ENCODE measurements around the gene MAPK8IP1. TPM values are rescaled to one million over a fixed set of nuclear protein-coding genes. Genes with fewer than 3 reads are reported as not detected.

Gene MAPK8IP1
- total RNA-seq, 1 donor from 2014 or later, result 18.8 TPM

GRCh38 chr11:45930031-45930794 lies 44.8 kb downstream of the MAPK8IP1 start:
- H3K36me3 ChIP-seq (ENCODE audit: control insufficient read depth in 3 of 3, insufficient read depth in 3 of 3, low read length in 3 of 3), result peaks cover 19 to 30% (median 22%) of the 10 kb centered on the region in 3 donors
- no peaks in the 10 kb centered on the region for H3K9me3 ChIP-seq (ENCODE audit: control insufficient read depth in 3 of 3, low read length in 3 of 3)
- peaks cover 4 to 17% (median 4%) of the 10 kb centered on the region in 3 donors for H3K4me1 ChIP-seq (ENCODE audit: control insufficient read depth in 3 of 3, insufficient read depth in 3 of 3, low read length in 3 of 3)
- no peak overlapping the region for H3K4me3 ChIP-seq (ENCODE audit: low read length in 3 of 3)
- peaks cover 6 to 17% (median 8%) of the 10 kb centered on the region in 3 donors for H3K27me3 ChIP-seq (ENCODE audit: control insufficient read depth in 3 of 3, insufficient read depth in 3 of 3, low read length in 3 of 3)
- H3K9ac ChIP-seq (ENCODE audit: low read depth in 1 of 3, low read length in 3 of 3), result peak overlapping the region in 1 of 3 donors; percentile 33
- H3K27ac ChIP-seq (ENCODE audit: low read depth, low read length), result no peak overlapping the region

- Histone ChIP-seq H3K9ac (ENCODE audit: low read depth in 1 of 3, low read length in 3 of 3) (peak overlapping the region in 1 of 3 donors; percentile 33), H3K4me3 (ENCODE audit: low read length in 3 of 3) (no peak overlapping the region), H3K27me3 (ENCODE audit: control insufficient read depth in 3 of 3, insufficient read depth in 3 of 3, low read length in 3 of 3) (peaks cover 5 to 15% (median 7%) of the 10 kb centered on the region in 3 donors), H3K27ac (ENCODE audit: low read depth, low read length) (no peak overlapping the region), H3K4me1 (ENCODE audit: control insufficient read depth in 3 of 3, insufficient read depth in 3 of 3, low read length in 3 of 3) (peaks cover 4 to 17% (median 4%) of the 10 kb centered on the region in 3 donors), H3K36me3 (ENCODE audit: control insufficient read depth in 3 of 3, insufficient read depth in 3 of 3, low read length in 3 of 3) (peaks cover 23 to 35% (median 26%) of the 10 kb centered on the region in 3 donors), H3K9me3 (ENCODE audit: control insufficient read depth in 3 of 3, low read length in 3 of 3) (no peaks in the 10 kb centered on the region)
Measured at GRCh38 chr11:45930951-45931570, 45.6 kb downstream of the MAPK8IP1 start.

GRCh38 chr11:45931739-45932138 lies 46.3 kb downstream of the MAPK8IP1 start:
- H3K36me3 ChIP-seq (ENCODE audit: control insufficient read depth in 3 of 3, insufficient read depth in 3 of 3, low read length in 3 of 3), result peaks cover 23 to 38% (median 26%) of the 10 kb centered on the region in 3 donors
- peaks cover 0 to 8% (median under 1%) of the 10 kb centered on the region in 3 donors for H3K27me3 ChIP-seq (ENCODE audit: control insufficient read depth in 3 of 3, insufficient read depth in 3 of 3, low read length in 3 of 3)
- no peaks in the 10 kb centered on the region for H3K9me3 ChIP-seq (ENCODE audit: control insufficient read depth in 3 of 3, low read length in 3 of 3)
- H3K27ac ChIP-seq (ENCODE audit: low read depth, low read length), result no peak overlapping the region
- H3K9ac ChIP-seq (ENCODE audit: low read depth in 1 of 3, low read length in 3 of 3), result no peak overlapping the region
- H3K4me3 ChIP-seq (ENCODE audit: low read length in 3 of 3), result no peak overlapping the region
- peaks cover 4 to 20% (median 4%) of the 10 kb centered on the region in 3 donors for H3K4me1 ChIP-seq (ENCODE audit: control insufficient read depth in 3 of 3, insufficient read depth in 3 of 3, low read length in 3 of 3)

GRCh38 chr11:45932217-45932616 lies 46.8 kb downstream of the MAPK8IP1 start:
- no peak overlapping the region for H3K4me3 ChIP-seq (ENCODE audit: low read length in 3 of 3)
- peaks cover 23 to 38% (median 26%) of the 10 kb centered on the region in 3 donors for H3K36me3 ChIP-seq (ENCODE audit: control insufficient read depth in 3 of 3, insufficient read depth in 3 of 3, low read length in 3 of 3)
- H3K4me1 ChIP-seq (ENCODE audit: control insufficient read depth in 3 of 3, insufficient read depth in 3 of 3, low read length in 3 of 3), result peaks cover 4 to 21% (median 4%) of the 10 kb centered on the region in 3 donors
- H3K9me3 ChIP-seq (ENCODE audit: control insufficient read depth in 3 of 3, low read length in 3 of 3), result no peaks in the 10 kb centered on the region
- H3K27me3 ChIP-seq (ENCODE audit: control insufficient read depth in 3 of 3, insufficient read depth in 3 of 3, low read length in 3 of 3), result peaks cover 0 to 4% (median 0%) of the 10 kb centered on the region in 3 donors
- no peak overlapping the region for H3K27ac ChIP-seq (ENCODE audit: low read depth, low read length)
- no peak overlapping the region for H3K9ac ChIP-seq (ENCODE audit: low read depth in 1 of 3, low read length in 3 of 3)

- Histone ChIP-seq H3K36me3 (ENCODE audit: control insufficient read depth in 3 of 3, insufficient read depth in 3 of 3, low read length in 3 of 3) (peaks cover 26 to 45% (median 30%) of the 10 kb centered on the region in 3 donors), H3K4me1 (ENCODE audit: control insufficient read depth in 3 of 3, insufficient read depth in 3 of 3, low read length in 3 of 3) (peaks cover 4 to 21% (median 4%) of the 10 kb centered on the region in 3 donors), H3K27me3 (ENCODE audit: control insufficient read depth in 3 of 3, insufficient read depth in 3 of 3, low read length in 3 of 3) (no peaks in the 10 kb centered on the region), H3K4me3 (ENCODE audit: low read length in 3 of 3) (no peak overlapping the region), H3K27ac (ENCODE audit: low read depth, low read length) (no peak overlapping the region), H3K9me3 (ENCODE audit: control insufficient read depth in 3 of 3, low read length in 3 of 3) (no peaks in the 10 kb centered on the region), H3K9ac (ENCODE audit: low read depth in 1 of 3, low read length in 3 of 3) (no peak overlapping the region)
Measured at GRCh38 chr11:45933131-45933831, 47.8 kb downstream of the MAPK8IP1 start.

- H3K9ac ChIP-seq (ENCODE audit: low read depth in 1 of 3, low read length in 3 of 3), result no peak overlapping the region
- no peaks in the 10 kb centered on the region for H3K27me3 ChIP-seq (ENCODE audit: control insufficient read depth in 3 of 3, insufficient read depth in 3 of 3, low read length in 3 of 3)
- H3K4me3 ChIP-seq (ENCODE audit: low read length in 3 of 3), result no peak overlapping the region
- H3K4me1 ChIP-seq (ENCODE audit: control insufficient read depth in 3 of 3, insufficient read depth in 3 of 3, low read length in 3 of 3), result peaks cover 4 to 21% (median 4%) of the 10 kb centered on the region in 3 donors
- H3K9me3 ChIP-seq (ENCODE audit: control insufficient read depth in 3 of 3, low read length in 3 of 3), result no peaks in the 10 kb centered on the region
- H3K36me3 ChIP-seq (ENCODE audit: control insufficient read depth in 3 of 3, insufficient read depth in 3 of 3, low read length in 3 of 3), result peaks cover 26 to 47% (median 31%) of the 10 kb centered on the region in 3 donors
- no peak overlapping the region for H3K27ac ChIP-seq (ENCODE audit: low read depth, low read length)
Measured at GRCh38 chr11:45933846-45934579, 48.6 kb downstream of the MAPK8IP1 start.

GRCh38 chr11:45934580-45935318 lies 49.3 kb downstream of the MAPK8IP1 start:
- Histone ChIP-seq H3K9ac (ENCODE audit: low read depth in 1 of 3, low read length in 3 of 3) (peak overlapping the region in 1 of 3 donors; percentile 47), H3K4me3 (ENCODE audit: low read length in 3 of 3) (no peak overlapping the region), H3K4me1 (ENCODE audit: control insufficient read depth in 3 of 3, insufficient read depth in 3 of 3, low read length in 3 of 3) (peaks cover 4 to 21% (median 4%) of the 10 kb centered on the region in 3 donors), H3K36me3 (ENCODE audit: control insufficient read depth in 3 of 3, insufficient read depth in 3 of 3, low read length in 3 of 3) (peaks cover 26 to 50% (median 31%) of the 10 kb centered on the region in 3 donors), H3K27ac (ENCODE audit: low read depth, low read length) (no peak overlapping the region), H3K27me3 (ENCODE audit: control insufficient read depth in 3 of 3, insufficient read depth in 3 of 3, low read length in 3 of 3) (no peaks in the 10 kb centered on the region), H3K9me3 (ENCODE audit: control insufficient read depth in 3 of 3, low read length in 3 of 3) (no peaks in the 10 kb centered on the region)

GRCh38 chr11:45935349-45936064 lies 50.1 kb downstream of the MAPK8IP1 start:
- Histone ChIP-seq H3K36me3 (ENCODE audit: control insufficient read depth in 3 of 3, insufficient read depth in 3 of 3, low read length in 3 of 3) (peaks cover 26 to 51% (median 31%) of the 10 kb centered on the region in 3 donors), H3K27me3 (ENCODE audit: control insufficient read depth in 3 of 3, insufficient read depth in 3 of 3, low read length in 3 of 3) (no peaks in the 10 kb centered on the region), H3K9me3 (ENCODE audit: control insufficient read depth in 3 of 3, low read length in 3 of 3) (no peaks in the 10 kb centered on the region), H3K4me3 (ENCODE audit: low read length in 3 of 3) (no peak overlapping the region), H3K27ac (ENCODE audit: low read depth, low read length) (no peak overlapping the region), H3K4me1 (ENCODE audit: control insufficient read depth in 3 of 3, insufficient read depth in 3 of 3, low read length in 3 of 3) (peaks cover 0 to 16% (median 0%) of the 10 kb centered on the region in 3 donors), H3K9ac (ENCODE audit: low read depth in 1 of 3, low read length in 3 of 3) (no peak overlapping the region)
